MM.1S (cell line): Measurements from ENCODE around the gene TMEM198.

ENCODE experiments used
- CTCF ChIP-seq: fragments of 300-600 bp; sonication (generic); IDR thresholded peaks from 2 replicates; pipeline ENCODE4 v1.5.1; 2016; ENCODE audit warnings: antibody characterized with exemption, low read length, mixed read lengths
- EZH2phosphoT487 ChIP-seq: fragments of 300-600 bp; sonication (generic); IDR thresholded peaks from 2 replicates; pipeline ENCODE4 v1.6.1; 2018; ENCODE audit warnings: antibody characterized with exemption, low read length

DNA sequence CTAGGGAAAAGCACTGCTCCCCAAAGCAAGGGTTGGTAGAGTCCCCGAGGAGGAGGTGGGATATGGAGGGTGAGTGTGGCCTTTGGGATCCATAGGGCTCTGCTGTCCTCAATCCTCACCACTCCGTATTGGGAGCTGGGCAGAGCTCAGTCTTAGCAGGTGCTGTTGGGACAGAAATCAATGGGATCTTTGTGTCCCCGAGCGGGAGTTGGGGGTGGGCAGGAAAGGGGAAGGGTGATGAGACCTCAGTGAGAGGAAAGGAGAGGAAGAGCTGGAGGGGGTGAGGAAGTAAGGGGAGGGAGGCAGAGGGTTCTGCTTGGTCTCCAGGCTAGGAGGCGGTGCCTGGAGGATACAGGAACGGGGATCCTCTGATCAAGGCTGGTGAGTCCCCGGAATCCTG, 26.9 kb upstream of the TMEM198 start:
- TF ChIP-seq CTCF = no peak
- no peak for TF ChIP-seq EZH2phosphoT487
